Activated naive CD8-positive, alpha-beta T cell treated with anti-CD3 and anti-CD28 coated beads for 36 hours (primary cell): Measurements from ENCODE around the gene WWOX. TPM values are rescaled to one million over a fixed set of nuclear protein-coding genes. Genes with fewer than 3 reads are reported as not detected.

ENCODE experiments used
- DNase-seq: peaks from one replicate; pipeline ENCODE4 v3.0.0; 2021
- H3K27ac Mint-ChIP-seq: one replicate; pipeline ENCODE4 v1.8.0; 2022; ENCODE audit warnings: mild to moderate bottlenecking, moderate library complexity, mixed read lengths
- H3K27me3 Mint-ChIP-seq: one replicate; pipeline ENCODE4 v1.8.0; 2022; ENCODE audit warnings: mild to moderate bottlenecking, mixed read lengths
- H3K36me3 Mint-ChIP-seq: one replicate; pipeline ENCODE4 v1.8.0; 2021; ENCODE audit warnings: mild to moderate bottlenecking, mixed read lengths
- H3K4me1 Mint-ChIP-seq: one replicate; pipeline ENCODE4 v1.8.0; 2021; ENCODE audit warnings: mixed read lengths
- H3K4me3 Mint-ChIP-seq: one replicate; pipeline ENCODE4 v1.8.0; 2022; ENCODE audit warnings: mild to moderate bottlenecking, moderate library complexity, mixed read lengths
- H3K9me3 Mint-ChIP-seq: one replicate; pipeline ENCODE4 v1.8.0; 2022; ENCODE audit warnings: mixed read lengths
- total RNA-seq, 2 experiments: library from RNA; stranded (reverse); gene quantifications; one replicate each; pipeline ENCODE4 v1.2.3, GENCODE V29; 2021

WWOX gene
- total RNA-seq, 2 experiments from 2014 or later, result 20.0 to 23.9 TPM

- H3K36me3 Mint-ChIP-seq, result peaks cover under 1% of the 10 kb centered on the region
- no peak overlapping the region for H3K27ac Mint-ChIP-seq
- no peak for DNase-seq
- H3K27me3 Mint-ChIP-seq, result peaks cover 17% of the 10 kb centered on the region
- H3K9me3 Mint-ChIP-seq, result no peaks in the 10 kb centered on the region
- H3K4me3 Mint-ChIP-seq, result no peak overlapping the region
- peaks cover 12% of the 10 kb centered on the region for H3K4me1 Mint-ChIP-seq
These were observed 3.1 kb upstream of the WWOX start for GRCh38 chr16:78096386-78096785.

- Mint-ChIP-seq H3K27ac (no peak overlapping the region), H3K4me1 (peaks cover 22% of the 10 kb centered on the region), H3K9me3 (no peaks in the 10 kb centered on the region), H3K27me3 (peaks cover 13% of the 10 kb centered on the region), H3K36me3 (peaks cover 4% of the 10 kb centered on the region), H3K4me3 (no peak overlapping the region)
- DNase-seq, result no peak
These were observed 1.9 kb upstream of the WWOX start for GRCh38 chr16:78097548-78097947.

GRCh38 chr16:78098087-78098486 is 1.4 kb upstream of the WWOX start:
- H3K36me3 Mint-ChIP-seq, result peaks cover 4% of the 10 kb centered on the region
- DNase-seq, result no peak
- no peak overlapping the region for H3K27ac Mint-ChIP-seq

GRCh38 chr16:78098595-78099270 is 721 bp upstream of the WWOX start:
- Mint-ChIP-seq H3K9me3 (no peaks in the 10 kb centered on the region), H3K27me3 (peaks cover 8% of the 10 kb centered on the region), H3K27ac (peak overlapping the region; percentile 93), H3K36me3 (peaks cover 4% of the 10 kb centered on the region), H3K4me3 (peak overlapping the region; percentile 90), H3K4me1 (peaks cover 23% of the 10 kb centered on the region)
- no peak for DNase-seq

More at GRCh38 chr16:78098087-78098486, 1.4 kb upstream of the WWOX start:
- peaks cover 23% of the 10 kb centered on the region for H3K4me1 Mint-ChIP-seq
- H3K9me3 Mint-ChIP-seq, result no peaks in the 10 kb centered on the region
- peaks cover 11% of the 10 kb centered on the region for H3K27me3 Mint-ChIP-seq
- H3K4me3 Mint-ChIP-seq, result no peak overlapping the region

GRCh38 chr16:78100112-78100467 is 636 bp downstream of the WWOX start:
- DNase-seq, result no peak
- H3K4me1 Mint-ChIP-seq, result peaks cover 23% of the 10 kb centered on the region
- peak overlapping the region; percentile 90 for H3K4me3 Mint-ChIP-seq
- peak overlapping the region; percentile 93 for H3K27ac Mint-ChIP-seq
- no peaks in the 10 kb centered on the region for H3K27me3 Mint-ChIP-seq
- peaks cover 4% of the 10 kb centered on the region for H3K36me3 Mint-ChIP-seq
- no peaks in the 10 kb centered on the region for H3K9me3 Mint-ChIP-seq

- H3K27me3 Mint-ChIP-seq, result no peaks in the 10 kb centered on the region
- H3K36me3 Mint-ChIP-seq, result peaks cover 4% of the 10 kb centered on the region
- no peaks in the 10 kb centered on the region for H3K9me3 Mint-ChIP-seq
- H3K4me3 Mint-ChIP-seq, result no peak overlapping the region
- H3K4me1 Mint-ChIP-seq, result peaks cover 23% of the 10 kb centered on the region
- no peak overlapping the region for H3K27ac Mint-ChIP-seq
- no peak for DNase-seq
These were observed 2.7 kb downstream of the WWOX start for GRCh38 chr16:78102122-78102660.

GRCh38 chr16:78102865-78103264 is 3.4 kb downstream of the WWOX start:
- no peak for DNase-seq
- Mint-ChIP-seq H3K4me3 (no peak overlapping the region), H3K36me3 (peaks cover 4% of the 10 kb centered on the region), H3K27ac (no peak overlapping the region), H3K27me3 (no peaks in the 10 kb centered on the region), H3K4me1 (peaks cover 21% of the 10 kb centered on the region), H3K9me3 (no peaks in the 10 kb centered on the region)

GRCh38 chr16:78105517-78105916 is 6.1 kb downstream of the WWOX start:
- peaks cover 11% of the 10 kb centered on the region for H3K4me1 Mint-ChIP-seq

GRCh38 chr16:78106686-78107085 is 7.2 kb downstream of the WWOX start:
- H3K27ac Mint-ChIP-seq, result no peak overlapping the region
- no peaks in the 10 kb centered on the region for H3K9me3 Mint-ChIP-seq
- H3K27me3 Mint-ChIP-seq, result no peaks in the 10 kb centered on the region
- H3K36me3 Mint-ChIP-seq, result peaks cover 6% of the 10 kb centered on the region
- no peak for DNase-seq
- peaks cover 7% of the 10 kb centered on the region for H3K4me1 Mint-ChIP-seq
- H3K4me3 Mint-ChIP-seq, result no peak overlapping the region

More at GRCh38 chr16:78105517-78105916, 6.1 kb downstream of the WWOX start:
- peaks cover 9% of the 10 kb centered on the region for H3K36me3 Mint-ChIP-seq
- no peak for DNase-seq
- no peak overlapping the region for H3K27ac Mint-ChIP-seq
- no peak overlapping the region for H3K4me3 Mint-ChIP-seq
- H3K27me3 Mint-ChIP-seq, result no peaks in the 10 kb centered on the region
- H3K9me3 Mint-ChIP-seq, result no peaks in the 10 kb centered on the region

GRCh38 chr16:78108451-78108850 is 9.0 kb downstream of the WWOX start:
- Mint-ChIP-seq H3K4me1 (no peaks in the 10 kb centered on the region), H3K27ac (no peak overlapping the region), H3K9me3 (no peaks in the 10 kb centered on the region), H3K27me3 (no peaks in the 10 kb centered on the region), H3K36me3 (peaks cover 6% of the 10 kb centered on the region), H3K4me3 (no peak overlapping the region)
- DNase-seq, result no peak

GRCh38 chr16:78113258-78113657 is 13.8 kb downstream of the WWOX start:
- DNase-seq, result no peak
- H3K4me1 Mint-ChIP-seq, result peaks cover 2% of the 10 kb centered on the region
- H3K27ac Mint-ChIP-seq, result no peak overlapping the region
- H3K9me3 Mint-ChIP-seq, result no peaks in the 10 kb centered on the region
- H3K36me3 Mint-ChIP-seq, result peaks cover 8% of the 10 kb centered on the region
- H3K27me3 Mint-ChIP-seq, result no peaks in the 10 kb centered on the region
- H3K4me3 Mint-ChIP-seq, result no peak overlapping the region

- Mint-ChIP-seq H3K9me3 (no peaks in the 10 kb centered on the region), H3K27me3 (no peaks in the 10 kb centered on the region), H3K36me3 (peaks cover 3% of the 10 kb centered on the region), H3K4me3 (no peak overlapping the region), H3K27ac (no peak overlapping the region), H3K4me1 (peaks cover 2% of the 10 kb centered on the region)
- DNase-seq, result no peak
These were observed 16.2 kb downstream of the WWOX start for GRCh38 chr16:78115659-78116058.

GRCh38 chr16:78116946-78117345 is 17.5 kb downstream of the WWOX start:
- no peaks in the 10 kb centered on the region for H3K27me3 Mint-ChIP-seq
- H3K4me1 Mint-ChIP-seq, result peaks cover 2% of the 10 kb centered on the region
- DNase-seq, result no peak
- no peak overlapping the region for H3K27ac Mint-ChIP-seq
- no peaks in the 10 kb centered on the region for H3K9me3 Mint-ChIP-seq
- peaks cover 3% of the 10 kb centered on the region for H3K36me3 Mint-ChIP-seq
- H3K4me3 Mint-ChIP-seq, result no peak overlapping the region

GRCh38 chr16:78117391-78117790 is 17.9 kb downstream of the WWOX start:
- no peaks in the 10 kb centered on the region for H3K9me3 Mint-ChIP-seq
- no peaks in the 10 kb centered on the region for H3K27me3 Mint-ChIP-seq

GRCh38 chr16:78118469-78119025 is 19.1 kb downstream of the WWOX start:
- Mint-ChIP-seq H3K36me3 (peaks cover 4% of the 10 kb centered on the region), H3K4me3 (no peak overlapping the region), H3K27me3 (no peaks in the 10 kb centered on the region), H3K9me3 (no peaks in the 10 kb centered on the region), H3K27ac (no peak overlapping the region), H3K4me1 (peaks cover 4% of the 10 kb centered on the region)
- DNase-seq, result no peak

More at GRCh38 chr16:78117391-78117790, 17.9 kb downstream of the WWOX start:
- Mint-ChIP-seq H3K27ac (no peak overlapping the region), H3K4me3 (no peak overlapping the region), H3K4me1 (peaks cover 2% of the 10 kb centered on the region), H3K36me3 (peaks cover 3% of the 10 kb centered on the region)
- no peak for DNase-seq
